HUES48 (cell line): Measurements from ENCODE around the gene FBXL17.

ENCODE experiments used
- H3K27ac ChIP-seq: one replicate; pipeline ENCODE4 v1.7.0; 2013; ENCODE audit warnings: low read depth, low read length, inconsistent platforms
- H3K27me3 ChIP-seq: 2 replicates; pipeline ENCODE4 v1.6.1; 2013; ENCODE audit warnings: mild to moderate bottlenecking, low read length; ENCODE audit not compliant: control insufficient read depth, insufficient read depth
- H3K36me3 ChIP-seq: 2 replicates; pipeline ENCODE4 v1.6.1; 2013; ENCODE audit warnings: low read length; ENCODE audit not compliant: control insufficient read depth, insufficient read depth
- H3K4me1 ChIP-seq: 2 replicates; pipeline ENCODE4 v1.6.1; 2013; ENCODE audit warnings: mild to moderate bottlenecking, low read length; ENCODE audit not compliant: control insufficient read depth, insufficient read depth
- H3K4me3 ChIP-seq: 2 replicates; pipeline ENCODE4 v1.5.1; 2013; ENCODE audit warnings: mild to moderate bottlenecking, low read depth, low read length
- H3K9ac ChIP-seq: 2 replicates; pipeline ENCODE4 v1.6.1; 2013; ENCODE audit warnings: mild to moderate bottlenecking, low read depth, low read length, moderate library complexity
- H3K9me3 ChIP-seq: 2 replicates; pipeline ENCODE4 v1.6.1; 2013; ENCODE audit warnings: low read length; ENCODE audit not compliant: control insufficient read depth, insufficient read depth

The FBXL17 gene

DNA sequence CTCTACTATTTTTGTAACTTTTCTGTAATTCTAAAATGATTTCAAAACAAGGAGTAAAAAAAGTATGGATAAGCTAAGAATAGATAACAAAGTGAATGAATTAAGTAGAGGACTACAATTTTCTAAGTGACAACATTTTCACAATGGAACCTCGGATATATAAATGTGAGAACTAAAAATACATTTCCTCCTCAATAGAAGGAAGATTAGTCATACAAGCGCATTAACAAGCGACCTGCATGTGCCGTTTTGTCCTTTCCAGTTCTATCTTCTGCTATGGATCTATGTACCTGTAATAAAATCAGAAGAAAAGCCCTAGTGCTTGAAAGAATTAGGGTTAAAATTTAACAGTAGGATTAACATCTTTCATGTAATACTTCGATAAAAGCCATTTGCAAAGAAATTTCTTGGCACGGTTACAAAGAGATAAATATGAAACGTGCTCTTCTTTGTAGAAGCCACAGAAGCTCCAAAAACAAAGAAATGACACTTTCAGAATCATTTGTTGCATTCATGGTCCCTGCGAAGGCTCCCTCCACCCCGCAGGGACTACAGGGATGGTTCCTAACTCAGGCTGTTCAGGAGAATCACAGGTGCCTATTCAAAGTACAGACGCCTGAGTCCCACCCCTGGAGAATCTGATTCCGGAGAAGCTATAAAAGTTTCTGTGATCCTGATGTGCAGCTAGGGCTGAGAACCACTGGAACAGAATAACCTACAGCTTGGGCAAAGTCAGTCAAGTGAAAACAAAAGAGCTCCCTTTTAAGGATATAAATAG lies 494.5 kb downstream of the FBXL17 start:
- no peaks in the 10 kb centered on the region for H3K27me3 ChIP-seq

DNA sequence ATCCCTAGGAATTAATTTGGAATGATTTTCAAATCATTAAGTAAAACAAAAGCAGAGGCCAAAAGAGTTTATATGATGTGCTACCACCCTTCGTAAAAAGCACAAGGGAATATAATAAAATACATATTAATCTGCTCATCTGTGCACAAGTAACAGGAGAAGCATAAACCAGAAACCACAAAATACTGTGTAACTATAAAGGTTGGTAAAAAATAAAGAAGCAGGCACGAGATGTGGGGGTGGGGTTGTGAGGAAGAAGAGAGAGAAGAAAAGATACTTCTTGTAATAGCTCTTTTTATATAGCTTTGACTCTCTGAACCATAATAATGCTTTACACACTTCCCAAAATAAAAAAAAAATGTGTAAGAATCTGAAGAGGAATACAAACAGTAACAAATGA lies 496.3 kb downstream of the FBXL17 start:
- no peak overlapping the region for H3K4me3 ChIP-seq
- H3K27ac ChIP-seq: no peak overlapping the region
- no peaks in the 10 kb centered on the region for H3K9me3 ChIP-seq
- peaks cover 4% of the 10 kb centered on the region; the same call in 1 of the 2 replicates for H3K4me1 ChIP-seq
- no peak overlapping the region for H3K9ac ChIP-seq
- H3K27me3 ChIP-seq: no peaks in the 10 kb centered on the region
- H3K36me3 ChIP-seq: no peaks in the 10 kb centered on the region

More for the DNA sequence above, 494.5 kb downstream of the FBXL17 start:
- no peak overlapping the region for H3K27ac ChIP-seq
- no peak overlapping the region for H3K9ac ChIP-seq
- H3K9me3 ChIP-seq: no peaks in the 10 kb centered on the region
- peaks cover 4% of the 10 kb centered on the region; the same call in 1 of the 2 replicates for H3K4me1 ChIP-seq
- H3K4me3 ChIP-seq: no peak overlapping the region
- H3K36me3 ChIP-seq: no peaks in the 10 kb centered on the region

DNA sequence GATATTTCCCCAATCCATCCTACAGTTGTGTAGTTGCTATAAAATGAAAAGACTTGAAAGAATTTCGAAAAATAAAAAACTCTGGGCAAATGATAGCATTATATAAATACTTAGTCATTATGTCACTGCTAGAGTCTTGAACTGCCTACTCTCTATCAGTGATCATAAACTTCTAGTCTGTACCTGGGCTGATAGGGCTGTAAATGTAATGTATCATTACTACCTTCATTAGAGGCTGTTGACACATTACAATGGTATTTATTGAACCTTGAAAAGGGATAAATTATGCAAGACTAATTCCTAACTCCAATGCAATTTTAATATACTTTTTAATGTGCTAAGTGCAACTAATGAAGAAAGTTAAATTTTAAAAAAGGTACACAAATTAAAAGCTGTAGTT lies 497.0 kb downstream of the FBXL17 start:
- H3K36me3 ChIP-seq: no peaks in the 10 kb centered on the region
- H3K9ac ChIP-seq: no peak overlapping the region
- H3K4me3 ChIP-seq: no peak overlapping the region
- no peaks in the 10 kb centered on the region for H3K9me3 ChIP-seq
- no peaks in the 10 kb centered on the region for H3K27me3 ChIP-seq
- H3K27ac ChIP-seq: no peak overlapping the region
- peaks cover 4% of the 10 kb centered on the region; the same call in 1 of the 2 replicates for H3K4me1 ChIP-seq

DNA sequence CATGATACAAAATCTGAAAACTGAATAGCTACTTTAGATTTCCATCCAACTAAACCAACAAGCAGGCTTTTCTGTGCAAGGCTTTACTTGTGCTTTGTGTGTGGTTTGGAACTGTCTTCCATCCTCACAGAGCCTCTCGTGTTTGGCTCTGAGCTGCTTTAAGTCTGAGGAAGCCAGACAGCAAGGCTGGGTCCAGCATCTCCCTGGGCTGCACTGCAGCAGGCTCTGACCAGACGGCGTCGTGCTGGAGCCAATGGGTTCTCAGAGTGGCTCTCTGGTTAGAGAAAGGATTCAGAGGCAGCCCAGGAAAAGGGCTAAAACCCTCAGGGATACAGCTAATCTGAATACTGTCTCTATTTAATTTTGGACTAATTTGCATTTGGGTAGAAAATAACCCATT lies 503.2 kb downstream of the FBXL17 start:
- no peak overlapping the region for H3K27ac ChIP-seq
- H3K36me3 ChIP-seq: no peaks in the 10 kb centered on the region
- peaks cover 17% of the 10 kb centered on the region for H3K4me1 ChIP-seq
- H3K9me3 ChIP-seq: no peaks in the 10 kb centered on the region
- no peak overlapping the region for H3K4me3 ChIP-seq
- H3K27me3 ChIP-seq: no peaks in the 10 kb centered on the region
- no peak overlapping the region for H3K9ac ChIP-seq

DNA sequence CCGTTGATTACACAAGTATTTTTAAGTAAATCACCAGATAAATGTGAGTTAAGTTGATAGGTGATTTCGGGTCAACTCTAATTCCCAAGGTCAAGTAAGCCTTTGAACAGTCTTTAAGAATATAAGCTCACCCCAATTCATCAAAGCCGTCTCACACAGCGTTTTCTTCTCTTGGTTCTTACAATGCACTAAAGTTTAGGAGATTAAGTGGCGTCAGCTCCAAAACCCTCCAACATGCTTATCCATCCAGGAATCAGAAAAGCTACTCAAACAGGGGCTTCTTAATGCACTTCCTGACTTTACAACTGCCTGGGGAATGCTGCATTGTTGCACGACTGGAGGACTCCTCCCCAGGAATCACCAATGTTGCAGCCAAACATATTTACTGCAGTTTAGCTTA lies 505.0 kb downstream of the FBXL17 start:
- Histone ChIP-seq H3K9ac (no peak overlapping the region), H3K27me3 (no peaks in the 10 kb centered on the region)

DNA sequence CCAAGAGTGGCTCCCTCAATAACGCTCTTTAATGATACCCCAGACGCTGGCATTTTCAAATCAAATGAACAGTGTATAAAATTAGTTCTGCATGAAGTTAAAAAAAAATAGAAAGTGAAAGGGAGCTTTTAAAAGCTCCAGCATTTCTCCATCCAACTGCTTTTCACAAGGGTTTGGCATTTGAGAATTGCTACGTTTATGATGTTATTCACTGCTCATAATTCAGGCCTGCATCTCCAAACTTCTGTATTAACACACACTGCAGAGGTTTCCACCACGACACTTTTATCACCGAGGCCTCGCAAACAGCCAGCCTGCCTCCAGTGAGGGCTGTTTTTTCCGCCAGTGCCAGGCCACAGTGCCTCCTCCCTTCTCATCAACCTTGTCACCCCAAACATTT lies 505.6 kb downstream of the FBXL17 start:
- H3K36me3 ChIP-seq: no peaks in the 10 kb centered on the region
- no peak overlapping the region for H3K27ac ChIP-seq
- no peak overlapping the region for H3K4me3 ChIP-seq
- H3K9ac ChIP-seq: no peak overlapping the region
- H3K27me3 ChIP-seq: no peaks in the 10 kb centered on the region
- H3K4me1 ChIP-seq: peaks cover 19% of the 10 kb centered on the region
- no peaks in the 10 kb centered on the region for H3K9me3 ChIP-seq

More for the DNA sequence above, 505.0 kb downstream of the FBXL17 start:
- Histone ChIP-seq H3K27ac (no peak overlapping the region), H3K36me3 (no peaks in the 10 kb centered on the region), H3K4me3 (no peak overlapping the region), H3K9me3 (no peaks in the 10 kb centered on the region), H3K4me1 (peaks cover 19% of the 10 kb centered on the region)

DNA sequence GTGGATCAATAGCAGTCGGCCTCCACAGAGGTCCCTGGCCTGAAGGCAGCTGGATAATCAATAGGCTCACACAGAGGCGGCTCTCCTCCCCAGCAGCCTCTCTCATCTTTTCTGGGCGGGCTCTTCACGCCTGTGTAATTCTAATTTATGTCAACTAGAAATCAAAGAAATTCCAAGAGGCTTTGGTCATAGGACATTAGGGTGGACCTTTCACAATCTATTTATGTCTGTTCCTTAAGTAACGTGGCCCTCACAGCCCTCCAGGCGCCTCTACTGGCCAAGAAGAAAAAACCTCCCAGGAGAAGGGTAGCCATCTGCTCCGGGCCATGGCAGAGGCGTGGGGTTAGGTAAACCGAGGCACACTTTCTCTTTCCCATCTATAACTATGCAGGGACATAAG lies 506.1 kb downstream of the FBXL17 start:
- Histone ChIP-seq H3K9me3 (no peaks in the 10 kb centered on the region), H3K9ac (no peak overlapping the region), H3K27ac (no peak overlapping the region), H3K36me3 (no peaks in the 10 kb centered on the region), H3K4me3 (no peak overlapping the region), H3K4me1 (peaks cover 21% of the 10 kb centered on the region), H3K27me3 (no peaks in the 10 kb centered on the region)

DNA sequence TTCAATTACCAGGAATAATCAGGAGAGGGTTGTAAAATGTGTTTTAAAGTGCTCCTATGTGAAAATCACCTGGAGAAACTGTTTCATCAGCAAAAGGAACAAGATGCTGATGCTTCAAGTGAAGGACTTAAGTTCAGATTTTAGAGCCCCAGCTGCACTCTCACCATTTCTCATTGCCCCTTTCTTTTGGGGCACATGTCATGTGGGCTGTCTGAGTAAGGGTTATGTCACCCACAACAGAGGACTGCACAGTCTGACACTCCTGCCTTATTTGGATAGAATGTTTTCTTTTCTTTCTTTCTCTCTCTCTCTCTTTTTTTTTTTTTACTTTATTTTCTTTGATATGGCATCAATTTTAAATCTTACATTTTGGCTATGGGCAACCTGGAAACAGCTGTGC lies 507.1 kb downstream of the FBXL17 start:
- no peak overlapping the region for H3K4me3 ChIP-seq

DNA sequence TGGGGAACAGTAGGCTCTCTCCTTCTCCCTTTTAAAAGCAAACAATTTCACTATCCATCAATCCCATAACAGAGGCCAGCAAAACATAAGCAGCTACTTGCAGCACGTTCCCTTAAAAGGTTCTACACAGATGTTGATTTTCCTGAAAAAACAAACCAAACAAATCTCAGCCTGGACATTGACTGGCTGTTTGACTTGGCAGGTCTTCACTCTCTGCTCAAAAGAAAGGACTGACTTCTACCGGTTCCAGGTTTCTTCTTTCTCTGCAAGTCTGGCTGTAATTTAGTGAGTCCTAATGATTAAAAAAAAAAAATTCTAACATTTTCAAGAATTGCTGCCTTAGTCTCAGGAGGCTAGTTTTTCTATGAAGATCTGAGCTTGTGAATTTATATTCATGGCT lies 508.0 kb downstream of the FBXL17 start:
- H3K9me3 ChIP-seq: no peaks in the 10 kb centered on the region
- no peak overlapping the region for H3K9ac ChIP-seq
- H3K4me3 ChIP-seq: no peak overlapping the region
- no peaks in the 10 kb centered on the region for H3K36me3 ChIP-seq
- H3K4me1 ChIP-seq: peaks cover 27% of the 10 kb centered on the region
- H3K27me3 ChIP-seq: no peaks in the 10 kb centered on the region
- no peak overlapping the region for H3K27ac ChIP-seq

More for the DNA sequence above, 507.1 kb downstream of the FBXL17 start:
- no peaks in the 10 kb centered on the region for H3K36me3 ChIP-seq
- peaks cover 21% of the 10 kb centered on the region for H3K4me1 ChIP-seq
- no peaks in the 10 kb centered on the region for H3K9me3 ChIP-seq
- no peak overlapping the region for H3K9ac ChIP-seq
- H3K27me3 ChIP-seq: no peaks in the 10 kb centered on the region
- no peak overlapping the region for H3K27ac ChIP-seq

DNA sequence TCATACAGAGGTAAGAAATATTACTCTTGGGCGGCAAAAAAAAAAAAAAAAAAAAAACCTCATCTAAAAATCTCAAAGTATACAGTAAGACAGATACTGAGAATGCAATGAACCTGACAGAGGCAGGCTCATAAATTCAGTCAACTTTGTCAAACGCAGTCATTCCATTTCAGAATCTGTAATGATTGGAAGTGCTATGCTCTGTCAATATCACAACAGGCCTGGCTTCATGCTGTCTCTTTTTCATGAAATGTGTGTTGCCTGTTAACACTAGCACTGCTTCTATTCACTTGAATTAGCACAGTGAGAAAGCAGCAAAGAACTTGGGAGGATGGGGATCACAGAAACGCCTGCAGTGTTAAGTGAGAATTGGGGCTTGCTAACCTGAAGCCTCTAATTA lies 510.9 kb downstream of the FBXL17 start:
- H3K36me3 ChIP-seq: no peaks in the 10 kb centered on the region
- H3K4me1 ChIP-seq: peaks cover 25% of the 10 kb centered on the region
- no peak overlapping the region for H3K27ac ChIP-seq

DNA sequence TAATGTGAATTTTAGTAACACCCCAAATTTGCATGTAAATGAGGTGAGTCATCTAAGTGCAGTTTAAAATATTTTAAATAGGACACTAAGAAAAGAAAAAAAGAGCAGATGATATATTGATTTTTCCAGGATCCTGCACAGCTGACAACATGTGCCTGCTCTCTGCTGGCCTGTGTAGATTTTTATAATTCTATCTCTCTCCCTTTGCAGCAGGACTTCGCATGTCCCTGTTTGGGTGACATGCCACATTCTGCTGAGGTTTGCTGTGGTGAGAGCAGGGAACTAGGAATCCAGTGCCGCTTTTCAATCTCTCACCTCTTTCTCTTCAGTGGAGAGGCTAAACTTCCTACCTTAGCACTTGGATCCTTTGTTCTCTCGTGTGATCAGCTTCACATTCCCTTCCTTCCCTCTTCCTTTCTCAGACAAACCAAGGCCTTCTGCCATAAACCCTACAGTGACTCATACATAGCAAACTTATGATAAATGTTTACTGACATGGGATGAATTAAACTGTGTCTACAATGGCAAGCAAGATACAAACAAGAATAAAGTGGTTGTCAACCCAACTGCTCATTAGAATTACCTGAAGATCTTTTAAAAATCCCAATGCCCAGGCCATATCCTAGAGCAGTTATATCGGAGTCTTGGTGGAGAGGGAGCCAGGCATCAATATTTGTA lies 512.3 kb downstream of the FBXL17 start:
- no peak overlapping the region for H3K4me3 ChIP-seq
- H3K27me3 ChIP-seq: no peaks in the 10 kb centered on the region
- peak overlapping the region; percentile 25 for H3K27ac ChIP-seq
- H3K36me3 ChIP-seq: no peaks in the 10 kb centered on the region
- no peaks in the 10 kb centered on the region for H3K9me3 ChIP-seq
- no peak overlapping the region for H3K9ac ChIP-seq
- peaks cover 25% of the 10 kb centered on the region for H3K4me1 ChIP-seq

More for the DNA sequence above, 510.9 kb downstream of the FBXL17 start:
- no peak overlapping the region for H3K4me3 ChIP-seq
- H3K27me3 ChIP-seq: no peaks in the 10 kb centered on the region
- no peak overlapping the region for H3K9ac ChIP-seq
- no peaks in the 10 kb centered on the region for H3K9me3 ChIP-seq
